Ishikawa (cell line): ENCODE data around the gene ACOD1.

Experiments used
- CEBPB ChIP-seq: IDR thresholded peaks from 2 replicates; pipeline ENCODE4 v1.6.1; 2012
- CREB1 ChIP-seq: IDR thresholded peaks from 2 replicates; pipeline ENCODE4 v1.6.1; 2012; ENCODE audit warnings: low read depth
- EGR1 ChIP-seq: IDR thresholded peaks from 2 replicates; pipeline ENCODE4 v1.6.1; 2012
- EP300 ChIP-seq: IDR thresholded peaks from 2 replicates; pipeline ENCODE4 v1.6.1; 2012; ENCODE audit warnings: borderline replicate concordance
- FOXM1 ChIP-seq: IDR thresholded peaks from 2 replicates; pipeline ENCODE4 v1.6.1; 2012; ENCODE audit warnings: low read depth, borderline replicate concordance
- MAX ChIP-seq: IDR thresholded peaks from 2 replicates; pipeline ENCODE4 v1.6.1; 2012
- RAD21 ChIP-seq: IDR thresholded peaks from 2 replicates; pipeline ENCODE4 v1.6.1; 2012; ENCODE audit warnings: low read depth
- REST ChIP-seq: IDR thresholded peaks from 2 replicates; pipeline ENCODE4 v1.6.1; 2012; ENCODE audit warnings: low read depth, mild to moderate bottlenecking
- TAF1 ChIP-seq: IDR thresholded peaks from 2 replicates; pipeline ENCODE4 v1.6.1; 2012; ENCODE audit warnings: low read depth, mild to moderate bottlenecking
- TEAD4 ChIP-seq: IDR thresholded peaks from 2 replicates; pipeline ENCODE4 v1.6.1; 2012
- YY1 ChIP-seq: IDR thresholded peaks from 2 replicates; pipeline ENCODE4 v1.6.1; 2012; ENCODE audit warnings: low read depth
- ZBTB7A ChIP-seq: IDR thresholded peaks from 2 replicates; pipeline ENCODE4 v1.6.1; 2012; ENCODE audit warnings: low read depth

DNA sequence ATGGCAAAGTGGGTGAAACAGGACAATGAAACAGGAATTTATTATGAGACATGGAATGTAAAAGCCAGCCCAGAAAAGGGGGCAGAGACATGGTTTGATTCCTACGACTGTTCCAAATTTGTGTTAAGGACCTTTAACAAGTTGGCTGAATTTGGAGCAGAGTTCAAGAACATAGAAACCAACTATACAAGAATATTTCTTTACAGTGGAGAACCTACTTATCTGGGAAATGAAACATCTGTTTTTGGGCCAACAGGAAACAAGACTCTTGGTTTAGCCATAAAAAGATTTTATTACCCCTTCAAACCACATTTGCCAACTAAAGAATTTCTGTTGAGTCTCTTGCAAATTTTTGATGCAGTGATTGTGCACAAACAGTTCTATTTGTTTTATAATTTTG is 52.2 kb downstream of the ACOD1 start:
- TF ChIP-seq REST (no peak), TAF1 (no peak), EP300 (no peak), CREB1 (no peak), ZBTB7A (no peak), TEAD4 (no peak), RAD21 (no peak), CEBPB (no peak), EGR1 (no peak), MAX (no peak), FOXM1 (no peak), YY1 (no peak)
